ENCODE measurements around the gene NDUFB6.

Gene NDUFB6

DNA sequence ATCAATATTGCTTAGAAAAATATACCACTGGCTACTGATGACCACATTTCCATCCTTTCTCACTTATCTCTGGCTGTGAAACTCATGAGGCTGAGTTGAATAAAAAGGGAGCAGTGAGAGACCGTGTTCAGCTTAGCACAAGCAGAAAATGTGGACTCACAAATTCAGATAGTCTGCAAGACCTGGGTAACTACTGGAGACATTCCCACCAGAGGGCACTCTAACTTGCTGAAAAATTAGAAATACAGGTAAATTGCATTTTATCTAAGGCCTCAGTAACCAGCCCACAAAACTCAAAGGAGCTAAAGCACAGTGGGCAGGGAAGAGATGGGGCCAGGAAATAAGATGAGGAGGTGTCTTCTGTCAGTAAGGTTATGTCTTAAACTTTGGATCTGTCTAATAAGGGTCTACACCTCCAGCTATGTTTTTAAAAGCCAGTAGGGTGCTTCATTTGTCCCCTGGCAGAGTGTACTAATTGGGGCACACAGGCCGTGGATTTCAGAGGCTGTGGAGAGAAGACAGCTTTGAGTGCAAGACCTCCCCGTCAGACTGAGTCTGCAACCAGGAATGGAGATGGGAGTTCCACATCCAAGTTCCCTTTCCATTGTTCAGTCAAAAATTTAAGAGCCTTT, 8.7 kb upstream of the NDUFB6 start:
- POLR2A ChIA-PET, result no interaction called here

GRCh38 chr9:32580631-32581300, 7.8 kb upstream of the NDUFB6 start:
- TF ChIP-seq CTCF (IDR thresholded peaks at IDR 0.05; ENCODE audit: control extremely low read depth, extremely low read depth, low read depth, missing control alignments), result no peak
- ChIA-PET CTCF (interaction anchor here (0.7 to 20.3 kb wide), 35 partner anchors 8 to 646 kb away, joined by 3 to 872 read pairs (median 5); partner anchors contain the start of genes ACO1, NDUFB6, RIGI and SMIM27), POLR2A (no interaction called here)
- DNase-seq (ENCODE audit: extremely low spot score), result no peak

More for the DNA sequence above, 8.7 kb upstream of the NDUFB6 start:
- peak; percentile 65 for TF ChIP-seq CTCF (IDR thresholded peaks at IDR 0.05; ENCODE audit: control extremely low read depth, extremely low read depth, low read depth, missing control alignments)
- DNase-seq (ENCODE audit: extremely low spot score), result peak; percentile 46
- CTCF ChIA-PET, result interaction anchor here (0.7 to 20.3 kb wide), 27 partner anchors 9 to 645 kb away, joined by 3 to 872 read pairs (median 4); partner anchors contain the start of genes ACO1, NDUFB6, RIGI and SMIM27

DNA sequence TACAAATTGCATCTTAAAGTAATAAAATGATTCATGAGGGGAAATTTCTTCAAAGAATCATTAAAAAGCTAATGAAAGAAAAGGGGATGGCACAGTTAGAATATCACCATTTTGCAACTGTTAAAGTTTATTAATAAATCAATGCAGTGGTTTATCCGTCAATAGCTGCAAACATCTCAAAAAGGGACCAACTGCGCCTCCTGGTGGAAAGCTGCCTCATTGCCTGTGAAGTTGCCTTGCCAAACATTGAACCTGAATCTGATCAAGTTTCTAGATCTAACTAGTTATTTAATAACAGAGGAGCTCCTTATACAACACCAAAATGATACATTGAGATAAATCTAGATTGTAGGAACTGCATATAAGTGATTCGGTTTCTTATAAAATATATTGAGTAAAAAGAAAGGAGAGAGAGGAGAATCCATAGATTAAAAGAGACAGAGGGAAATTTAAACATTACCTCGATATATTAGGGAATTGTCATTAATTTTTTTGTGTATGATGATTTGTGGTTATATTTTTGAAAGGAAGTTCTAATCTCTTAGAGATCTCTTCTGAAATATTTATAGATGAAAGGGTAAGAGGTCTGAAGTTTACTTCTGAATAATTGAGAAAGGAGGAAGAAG, 6.9 kb upstream of the NDUFB6 start:
- TF ChIP-seq CTCF (IDR thresholded peaks at IDR 0.05; ENCODE audit: control extremely low read depth, extremely low read depth, low read depth, missing control alignments), result peak; percentile 94
- ChIA-PET POLR2A (no interaction called here), CTCF (interaction anchor here (0.6 to 20.3 kb wide), 46 partner anchors 10 to 445 kb away, joined by 3 to 872 read pairs (median 4); partner anchors contain the start of genes ACO1, DNAJA1, RIGI and SMIM27)
- peak; percentile 50 for DNase-seq (ENCODE audit: extremely low spot score)

- no peak for TF ChIP-seq CTCF (IDR thresholded peaks at IDR 0.05; ENCODE audit: control extremely low read depth, extremely low read depth, low read depth, missing control alignments)
- no peak for DNase-seq (ENCODE audit: extremely low spot score)
- CTCF ChIA-PET, result interaction anchor here (0.7 to 20.3 kb wide), 31 partner anchors 11 to 431 kb away, joined by 3 to 872 read pairs (median 5); partner anchors contain the start of genes ACO1, SMIM27 and TOPORS
- POLR2A ChIA-PET, result no interaction called here
Measured at GRCh38 chr9:32578976-32579375, 6.0 kb upstream of the NDUFB6 start.

DNA sequence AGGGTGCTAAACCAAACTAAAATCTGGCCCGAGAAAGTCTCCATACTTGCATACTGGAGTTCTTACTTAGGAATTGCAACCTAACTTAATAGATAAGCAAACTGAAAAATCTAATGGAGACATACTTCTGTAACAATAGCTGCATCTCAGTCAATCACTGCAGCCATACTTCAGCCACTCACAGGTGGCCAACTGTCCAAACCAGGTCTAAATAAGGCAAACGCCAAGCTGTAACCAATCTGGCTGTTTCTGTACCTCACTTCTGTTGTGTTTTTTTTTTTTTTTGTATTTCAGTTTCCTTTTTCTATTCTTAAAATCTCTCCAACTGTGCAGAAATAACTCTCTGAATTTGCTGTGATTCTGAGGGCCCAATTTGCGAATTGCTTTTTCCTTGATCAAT, 4.4 kb upstream of the NDUFB6 start:
- DNase-seq (ENCODE audit: extremely low spot score), result no peak
- no peak for TF ChIP-seq CTCF (IDR thresholded peaks at IDR 0.05; ENCODE audit: control extremely low read depth, extremely low read depth, low read depth, missing control alignments)
- ChIA-PET CTCF (interaction anchor here (1.2 to 20.3 kb wide), 7 partner anchors 13 to 394 kb away, joined by 3 to 872 read pairs (median 73); partner anchors contain the start of genes ACO1, SMIM27 and TOPORS), POLR2A (no interaction called here)

DNA sequence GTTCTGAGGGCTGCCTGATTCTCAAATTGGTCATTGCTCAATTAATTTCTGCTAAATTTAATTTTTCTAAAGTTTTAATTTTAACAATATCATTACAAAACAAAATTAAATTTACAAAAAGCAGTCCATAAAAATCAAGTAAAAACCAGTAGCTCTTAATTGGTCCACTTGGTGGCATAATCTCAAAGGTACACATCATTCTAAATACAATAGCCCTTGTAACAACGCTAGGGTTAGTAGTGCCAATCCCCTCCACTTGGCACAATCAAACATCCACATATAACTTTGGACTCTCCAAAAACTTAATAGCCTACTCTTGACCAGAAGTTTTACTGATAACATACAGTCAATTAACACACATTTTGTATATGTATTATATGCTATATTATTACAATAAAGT, 1.9 kb upstream of the NDUFB6 start:
- CTCF ChIA-PET, result interaction anchor here (0.8 to 20.3 kb wide), 6 partner anchors 9 to 198 kb away, joined by 3 to 872 read pairs (median 14); partner anchors contain the start of gene ACO1
- no peak for TF ChIP-seq CTCF (IDR thresholded peaks at IDR 0.05; ENCODE audit: control extremely low read depth, extremely low read depth, low read depth, missing control alignments)
- POLR2A ChIA-PET, result no interaction called here
- DNase-seq (ENCODE audit: extremely low spot score), result no peak

Measured in GM10248 (cell line).